AG10803 (cell line): Measurements from ENCODE around the gene ILRUN.
"Not testable (repeated sequence)": the region's sequence is repeated elsewhere in the genome, so short reads cannot be mapped to it uniquely, and the experiment has no call there.

ENCODE experiments used
- DNase-seq: peaks from one replicate; pipeline ENCODE4 v3.0.0; 2010; ENCODE audit warnings: low read depth
- H3K4me3 ChIP-seq: 2 replicates; pipeline ENCODE4 v1.5.1; 2011; ENCODE audit warnings: mild to moderate bottlenecking, low read length, control low read depth
- CTCF ChIP-seq: conservative IDR thresholded peaks from 2 replicates; pipeline ENCODE4 v1.5.1; 2011; ENCODE audit warnings: mild to moderate bottlenecking, low read length, control low read depth, inconsistent platforms

The ILRUN gene

DNA sequence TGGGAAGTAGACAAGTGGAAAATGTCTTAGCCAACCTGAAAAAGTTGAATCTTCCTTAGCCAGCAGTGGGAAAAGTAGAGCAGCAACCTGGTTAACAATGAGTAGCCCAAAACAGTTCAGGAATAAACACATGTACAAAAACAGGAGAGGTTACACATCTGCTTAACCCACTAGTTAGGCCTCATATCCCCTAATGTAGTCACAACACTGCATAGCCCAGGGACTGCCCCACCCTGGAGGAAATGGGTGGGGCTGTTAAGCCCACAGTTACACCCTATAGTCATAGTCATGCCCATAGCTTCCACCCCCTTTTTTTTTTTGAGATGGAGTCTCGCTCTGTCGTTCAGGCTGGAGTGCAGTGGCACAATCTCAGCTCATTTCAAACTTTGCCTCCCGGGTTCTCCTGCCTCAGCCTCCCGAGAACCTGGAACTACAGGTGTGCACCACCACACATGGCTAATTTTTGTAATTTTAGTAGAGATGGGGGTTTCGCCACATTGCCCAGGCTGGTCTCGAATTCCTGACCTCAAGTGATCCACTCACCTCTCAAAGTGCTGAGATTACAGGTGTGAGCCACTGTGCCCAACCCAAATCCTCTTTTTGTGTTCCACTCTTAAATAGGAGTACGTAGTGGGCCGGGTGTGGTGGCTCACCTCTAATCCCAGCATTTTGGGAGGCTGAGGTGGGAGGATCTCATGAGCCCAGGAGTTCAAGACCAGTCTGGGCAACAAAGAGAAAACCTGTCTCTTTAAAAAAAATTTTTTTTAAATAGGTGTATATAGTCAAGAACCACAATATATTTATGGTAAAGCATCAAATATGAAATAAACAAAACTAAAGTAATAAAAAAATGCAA lies 24.5 kb downstream of the ILRUN start:
- TF ChIP-seq CTCF, result no peak
- no peak overlapping the region for H3K4me3 ChIP-seq
- DNase-seq, result peak; percentile 56

- DNase-seq, result peak; percentile 48
- TF ChIP-seq CTCF, result no peak
- no peak overlapping the region for H3K4me3 ChIP-seq
Measured at GRCh38 chr6:34671367-34671766, 25.2 kb downstream of the ILRUN start.

- H3K4me3 ChIP-seq, DNase-seq: not testable (repeated sequence)
Measured at GRCh38 chr6:34668799-34669198, 27.8 kb downstream of the ILRUN start.

- TF ChIP-seq CTCF, result no peak
- DNase-seq, result no peak
Measured at GRCh38 chr6:34667481-34668238, 28.9 kb downstream of the ILRUN start.

GRCh38 chr6:34665019-34665418 lies 31.5 kb downstream of the ILRUN start:
- TF ChIP-seq CTCF, result no peak
- DNase-seq, result no peak
- no peak overlapping the region for H3K4me3 ChIP-seq

More at GRCh38 chr6:34667481-34668238, 28.9 kb downstream of the ILRUN start:
- no peak overlapping the region for H3K4me3 ChIP-seq

GRCh38 chr6:34664256-34664971 lies 32.2 kb downstream of the ILRUN start:
- DNase-seq, result peak; percentile 39
- no peak overlapping the region for H3K4me3 ChIP-seq
- TF ChIP-seq CTCF, result no peak

- no peak overlapping the region for H3K4me3 ChIP-seq
Measured at GRCh38 chr6:34663831-34664255, 32.7 kb downstream of the ILRUN start.

More at GRCh38 chr6:34663831-34664255, 32.7 kb downstream of the ILRUN start:
- no peak for TF ChIP-seq CTCF
- no peak for DNase-seq
